Skin epidermis (tissue), 12 donors: ENCODE results near the gene SLC39A1.

Source experiments
- H3K27ac ChIP-seq, 21 experiments: fragments of 200-600 bp; sonication (generic) in 11 of 21; one replicate each; pipeline ENCODE4 v1.5.0; 2020; ENCODE audit warnings: mild to moderate bottlenecking in 3 of 21, inconsistent platforms in 2 of 21, moderate library complexity in 2 of 21
- H3K4me3 ChIP-seq, 7 experiments: fragments of 200-600 bp; sonication (generic) in 2 of 7; one replicate each; pipeline ENCODE4 v1.5.0; 2020; ENCODE audit warnings: inconsistent platforms in 2 of 7, mild to moderate bottlenecking in 2 of 7, moderate library complexity in 1 of 7

The SLC39A1 gene

GRCh38 chr1:153978274-153978909, 15.1 kb upstream of the SLC39A1 start:
- H3K4me3 ChIP-seq: peak overlapping the region; percentile 63 to 99 (median 91)
- H3K27ac ChIP-seq: peak overlapping the region in 19 of 21 experiments; percentile 89 to 99 (median 96)

- Histone ChIP-seq H3K4me3 (peak within 1 kb of the TSS; percentile 63 to 99 (median 91)), H3K27ac (peak within 1 kb of the TSS; percentile 86 to 99 (median 95))
These were observed 14.2 kb upstream of the SLC39A1 start, which contains the start of gene JTB for GRCh38 chr1:153977250-153978240. JTB (minus strand) TSS chr1:153977674; CDS start chr1:153977252, 422 bp downstream.

GRCh38 chr1:153976819-153977249, 13.5 kb upstream of the SLC39A1 start:
- peak overlapping the region; percentile 86 to 99 (median 95) for H3K27ac ChIP-seq
- peak overlapping the region; percentile 63 to 99 (median 91) for H3K4me3 ChIP-seq

GRCh38 chr1:153973525-153973924, 10.2 kb upstream of the SLC39A1 start:
- Histone ChIP-seq H3K27ac (peak overlapping the region in 1 of 21 experiments; percentile 5), H3K4me3 (no peak overlapping the region)

- peak overlapping the region in 1 of 21 experiments; percentile 5 for H3K27ac ChIP-seq
- no peak overlapping the region for H3K4me3 ChIP-seq
These were observed 9.7 kb upstream of the SLC39A1 start for GRCh38 chr1:153973071-153973470.

- Histone ChIP-seq H3K27ac (no peak overlapping the region), H3K4me3 (no peak overlapping the region)
These were observed 7.0 kb upstream of the SLC39A1 start for GRCh38 chr1:153970346-153970745.

GRCh38 chr1:153968972-153969371, 5.6 kb upstream of the SLC39A1 start:
- Histone ChIP-seq H3K27ac (peak overlapping the region in 4 of 21 experiments; percentile 1 to 89 (median 28)), H3K4me3 (no peak overlapping the region)

GRCh38 chr1:153968408-153968807, 5.1 kb upstream of the SLC39A1 start:
- Histone ChIP-seq H3K27ac (peak overlapping the region in 16 of 21 experiments; percentile 29 to 94 (median 86)), H3K4me3 (peak overlapping the region; percentile 53 to 67 (median 62))

GRCh38 chr1:153968000-153968363, 4.6 kb upstream of the SLC39A1 start:
- Histone ChIP-seq H3K27ac (peak overlapping the region in 20 of 21 experiments; percentile 74 to 94 (median 85)), H3K4me3 (peak overlapping the region; percentile 53 to 67 (median 62))

- H3K27ac ChIP-seq: peak within 1 kb of the TSS in 20 of 21 experiments; percentile 74 to 94 (median 85)
- peak within 1 kb of the TSS; percentile 53 to 67 (median 62) for H3K4me3 ChIP-seq
These were observed 4.0 kb upstream of the SLC39A1 start, which contains the start of gene CREB3L4 for GRCh38 chr1:153967107-153967999. CREB3L4 (plus strand) TSS chr1:153967902; CDS start chr1:153968526, 624 bp downstream.

- Histone ChIP-seq H3K27ac (peak overlapping the region in 20 of 21 experiments; percentile 85 to 98 (median 94)), H3K4me3 (peak overlapping the region; percentile 47 to 83 (median 66))
These were observed 554 bp upstream of the SLC39A1 start for GRCh38 chr1:153963850-153964331.

- peak overlapping the region; percentile 41 to 98 (median 94) for H3K27ac ChIP-seq
- peak overlapping the region; percentile 47 to 83 (median 66) for H3K4me3 ChIP-seq
These were observed 978 bp downstream of the SLC39A1 start for GRCh38 chr1:153962088-153963029.

GRCh38 chr1:153961421-153961820, 1.9 kb downstream of the SLC39A1 start:
- Histone ChIP-seq H3K4me3 (peak overlapping the region in 3 of 7 experiments; percentile 60 to 66 (median 66)), H3K27ac (peak overlapping the region in 17 of 21 experiments; percentile 14 to 98 (median 95))

- no peak overlapping the region for H3K4me3 ChIP-seq
- H3K27ac ChIP-seq: peak overlapping the region in 4 of 21 experiments; percentile 6 to 96 (median 38)
These were observed 3.1 kb downstream of the SLC39A1 start for GRCh38 chr1:153960206-153960605.

GRCh38 chr1:153959454-153959853, 3.9 kb downstream of the SLC39A1 start:
- no peak overlapping the region for H3K4me3 ChIP-seq

GRCh38 chr1:153958961-153959260, 4.4 kb downstream of the SLC39A1 start:
- peak overlapping the region in 19 of 21 experiments; percentile 3 to 99 (median 88) for H3K27ac ChIP-seq
- H3K4me3 ChIP-seq: peak overlapping the region in 3 of 7 experiments; percentile 84 to 98 (median 84)

More at GRCh38 chr1:153959454-153959853, 3.9 kb downstream of the SLC39A1 start:
- peak overlapping the region in 12 of 21 experiments; percentile 3 to 98 (median 68) for H3K27ac ChIP-seq

- peak within 1 kb of the TSS; percentile 46 to 99 (median 93) for H3K27ac ChIP-seq
- peak within 1 kb of the TSS; percentile 77 to 98 (median 90) for H3K4me3 ChIP-seq
These were observed 5.0 kb downstream of the SLC39A1 start, which contains the start of gene CRTC2 for GRCh38 chr1:153958111-153958960. CRTC2 (minus strand) TSS chr1:153958612; CDS start chr1:153958497, 115 bp downstream.
